Measurements from ENCODE around the gene PHLDB3. TPM values are rescaled to one million over a fixed set of nuclear protein-coding genes. Genes with fewer than 3 reads are reported as not detected.

Gene PHLDB3
- total RNA-seq, 1 donor from 2014 or later: 35.3 TPM

- peak; percentile 64 for DNase-seq (ENCODE audit: low spot score)
Observed at GRCh38 chr19:43499042-43499441, 5.5 kb downstream of the PHLDB3 start.

- no peak for DNase-seq (ENCODE audit: low spot score)
Observed at GRCh38 chr19:43498233-43498842, 6.2 kb downstream of the PHLDB3 start.

GRCh38 chr19:43496960-43497359 is 7.6 kb downstream of the PHLDB3 start:
- no peak for DNase-seq (ENCODE audit: low spot score)

- DNase-seq (ENCODE audit: low spot score): no peak
Observed at GRCh38 chr19:43495082-43495481, 9.5 kb downstream of the PHLDB3 start.

GRCh38 chr19:43490759-43491158 is 13.8 kb downstream of the PHLDB3 start:
- no peak for DNase-seq (ENCODE audit: low spot score)

- DNase-seq (ENCODE audit: low spot score): no peak
Observed at GRCh38 chr19:43489979-43490599, 14.5 kb downstream of the PHLDB3 start.

- no peak for DNase-seq (ENCODE audit: low spot score)
Observed at GRCh38 chr19:43489310-43489709, 15.2 kb downstream of the PHLDB3 start.

GRCh38 chr19:43488179-43488578 is 16.4 kb downstream of the PHLDB3 start:
- DNase-seq (ENCODE audit: low spot score): no peak

GRCh38 chr19:43486412-43486811 is 18.1 kb downstream of the PHLDB3 start:
- DNase-seq (ENCODE audit: low spot score): no peak

GRCh38 chr19:43485951-43486350 is 18.6 kb downstream of the PHLDB3 start:
- DNase-seq (ENCODE audit: low spot score): no peak

GRCh38 chr19:43483281-43483680 is 21.3 kb downstream of the PHLDB3 start:
- no peak for DNase-seq (ENCODE audit: low spot score)

- no peak for DNase-seq (ENCODE audit: low spot score)
Observed at GRCh38 chr19:43482193-43482592, 22.4 kb downstream of the PHLDB3 start.

- no peak for DNase-seq (ENCODE audit: low spot score)
Observed at GRCh38 chr19:43481701-43482100, 22.8 kb downstream of the PHLDB3 start.

- DNase-seq (ENCODE audit: low spot score): no peak
Observed at GRCh38 chr19:43480574-43480973, 24.0 kb downstream of the PHLDB3 start.

GRCh38 chr19:43479961-43480561 is 24.5 kb downstream of the PHLDB3 start:
- no peak for DNase-seq (ENCODE audit: low spot score)

- no peak for DNase-seq (ENCODE audit: low spot score)
Observed at GRCh38 chr19:43479226-43479625, 25.3 kb downstream of the PHLDB3 start.

- DNase-seq (ENCODE audit: low spot score): no peak
Observed at GRCh38 chr19:43478323-43478722, 26.2 kb downstream of the PHLDB3 start.

- no peak for DNase-seq (ENCODE audit: low spot score)
Observed at GRCh38 chr19:43476606-43477005, 27.9 kb downstream of the PHLDB3 start.

GRCh38 chr19:43474986-43475705 is 29.4 kb downstream of the PHLDB3 start:
- DNase-seq (ENCODE audit: low spot score): peak; percentile 96

- DNase-seq (ENCODE audit: low spot score): no peak
Observed at GRCh38 chr19:43474487-43474886, 30.1 kb downstream of the PHLDB3 start.

- DNase-seq (ENCODE audit: low spot score): no peak
Observed at GRCh38 chr19:43471091-43471490, 33.5 kb downstream of the PHLDB3 start.

GRCh38 chr19:43470288-43470687 is 34.3 kb downstream of the PHLDB3 start:
- no peak for DNase-seq (ENCODE audit: low spot score)

- no peak for DNase-seq (ENCODE audit: low spot score)
Observed at GRCh38 chr19:43469160-43469480, 35.4 kb downstream of the PHLDB3 start.
